ENCODE measurements around the gene OGFOD3.

Gene OGFOD3

GRCh38 chr17:82344175-82344907, 74.0 kb downstream of the OGFOD3 start:
- no peak for TF ChIP-seq CTCF (IDR thresholded peaks at IDR 0.05; ENCODE audit: low read depth, low read length)
- Histone ChIP-seq H3K9me3 (no peaks in the 10 kb centered on the region), H3K4me1 (no peaks in the 10 kb centered on the region), H3K27me3 (no peaks in the 10 kb centered on the region), H3K36me3 (no peaks in the 10 kb centered on the region), H3K4me3 (ENCODE audit: low read depth, low read length) (no peak overlapping the region)
- no peak for DNase-seq

- H3K4me3 ChIP-seq (ENCODE audit: low read depth, low read length) = no peak overlapping the region
- no peak for DNase-seq
- no peaks in the 10 kb centered on the region for H3K27me3 ChIP-seq
- TF ChIP-seq CTCF (IDR thresholded peaks at IDR 0.05; ENCODE audit: low read depth, low read length) = no peak
- H3K36me3 ChIP-seq = no peaks in the 10 kb centered on the region
- no peaks in the 10 kb centered on the region for H3K9me3 ChIP-seq
- no peaks in the 10 kb centered on the region for H3K4me1 ChIP-seq
These were observed 74.8 kb downstream of the OGFOD3 start for GRCh38 chr17:82343560-82343959.

GRCh38 chr17:82342361-82343079, 75.9 kb downstream of the OGFOD3 start:
- no peaks in the 10 kb centered on the region for H3K9me3 ChIP-seq
- no peak for TF ChIP-seq CTCF (IDR thresholded peaks at IDR 0.05; ENCODE audit: low read depth, low read length)
- no peaks in the 10 kb centered on the region for H3K27me3 ChIP-seq
- DNase-seq = no peak
- no peak overlapping the region for H3K4me3 ChIP-seq (ENCODE audit: low read depth, low read length)
- H3K4me1 ChIP-seq = no peaks in the 10 kb centered on the region
- no peaks in the 10 kb centered on the region for H3K36me3 ChIP-seq

- TF ChIP-seq CTCF (IDR thresholded peaks at IDR 0.05; ENCODE audit: low read depth, low read length) = no peak
- DNase-seq = no peak
- Histone ChIP-seq H3K27me3 (no peaks in the 10 kb centered on the region), H3K36me3 (no peaks in the 10 kb centered on the region), H3K9me3 (no peaks in the 10 kb centered on the region), H3K4me3 (ENCODE audit: low read depth, low read length) (peak overlapping the region; percentile 37), H3K4me1 (no peaks in the 10 kb centered on the region)
These were observed 78.5 kb downstream of the OGFOD3 start for GRCh38 chr17:82339634-82340580.
